ENCODE results near the gene TGM2. TPM values are rescaled to one million over a fixed set of nuclear protein-coding genes. Genes with fewer than 3 reads are reported as not detected.

TGM2 gene
- total RNA-seq, 1 donor from 2014 or later, result 135 TPM

- H3K27me3 ChIP-seq (ENCODE audit: control insufficient read depth, insufficient read depth, low read length), result no peaks in the 10 kb centered on the region
- DNase-seq (ENCODE audit: low read depth), result no peak
- TF ChIP-seq, protein P1, sequence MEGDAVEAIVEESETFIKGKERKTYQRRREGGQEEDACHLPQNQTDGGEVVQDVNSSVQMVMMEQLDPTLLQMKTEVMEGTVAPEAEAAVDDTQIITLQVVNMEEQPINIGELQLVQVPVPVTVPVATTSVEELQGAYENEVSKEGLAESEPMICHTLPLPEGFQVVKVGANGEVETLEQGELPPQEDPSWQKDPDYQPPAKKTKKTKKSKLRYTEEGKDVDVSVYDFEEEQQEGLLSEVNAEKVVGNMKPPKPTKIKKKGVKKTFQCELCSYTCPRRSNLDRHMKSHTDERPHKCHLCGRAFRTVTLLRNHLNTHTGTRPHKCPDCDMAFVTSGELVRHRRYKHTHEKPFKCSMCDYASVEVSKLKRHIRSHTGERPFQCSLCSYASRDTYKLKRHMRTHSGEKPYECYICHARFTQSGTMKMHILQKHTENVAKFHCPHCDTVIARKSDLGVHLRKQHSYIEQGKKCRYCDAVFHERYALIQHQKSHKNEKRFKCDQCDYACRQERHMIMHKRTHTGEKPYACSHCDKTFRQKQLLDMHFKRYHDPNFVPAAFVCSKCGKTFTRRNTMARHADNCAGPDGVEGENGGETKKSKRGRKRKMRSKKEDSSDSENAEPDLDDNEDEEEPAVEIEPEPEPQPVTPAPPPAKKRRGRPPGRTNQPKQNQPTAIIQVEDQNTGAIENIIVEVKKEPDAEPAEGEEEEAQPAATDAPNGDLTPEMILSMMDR (IDR thresholded peaks at IDR 0.05; ENCODE audit: insufficient read depth, low read length, poor library complexity, severe bottlenecking), result no peak
- H3K4me3 ChIP-seq (ENCODE audit: low read depth, low read length), result no peak overlapping the region
- no peaks in the 10 kb centered on the region for H3K36me3 ChIP-seq (ENCODE audit: control insufficient read depth, insufficient read depth, low read length)
Observed at GRCh38 chr20:38130687-38131587, 34.1 kb downstream of the TGM2 start.

DNA sequence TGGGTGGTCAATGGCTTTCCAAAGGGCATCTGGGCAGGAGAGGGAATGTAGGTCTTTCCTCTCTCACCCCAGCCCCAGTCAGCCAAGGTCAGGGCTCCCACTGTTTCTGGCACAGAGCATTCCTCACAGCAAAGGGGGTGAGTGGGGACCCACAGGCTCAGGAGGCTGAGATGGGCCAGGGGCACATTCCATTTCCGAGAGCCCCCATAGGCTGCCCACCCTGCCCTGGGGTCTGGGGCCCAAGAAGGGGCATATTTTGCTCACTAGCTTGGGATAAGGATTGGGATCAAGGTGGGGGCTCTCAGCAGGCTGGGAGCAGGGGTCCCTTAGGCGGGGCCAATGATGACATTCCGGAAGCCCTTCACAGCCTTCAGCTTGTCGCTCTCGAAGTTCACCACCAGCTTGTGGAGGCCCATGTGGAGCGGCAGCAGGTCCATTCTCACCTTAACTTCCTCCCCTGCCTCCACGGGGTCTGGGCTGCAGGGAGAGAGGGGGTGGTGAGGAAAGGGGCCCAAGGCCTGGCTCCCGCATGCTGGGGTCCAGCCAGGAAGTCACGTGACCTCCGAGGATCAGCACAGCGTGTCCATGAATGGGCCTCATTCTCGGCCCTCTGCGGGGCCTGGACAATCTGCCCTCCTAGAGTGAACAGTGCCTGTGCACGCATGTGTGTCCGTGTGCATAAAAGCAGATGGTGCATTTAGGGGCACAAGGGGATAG is 35.0 kb downstream of the TGM2 start:
- TF ChIP-seq, protein P1 (IDR thresholded peaks at IDR 0.05; ENCODE audit: insufficient read depth, low read length, poor library complexity, severe bottlenecking), result no peak
- Histone ChIP-seq H3K36me3 (ENCODE audit: control insufficient read depth, insufficient read depth, low read length) (no peaks in the 10 kb centered on the region), H3K27me3 (ENCODE audit: control insufficient read depth, insufficient read depth, low read length) (no peaks in the 10 kb centered on the region), H3K4me3 (ENCODE audit: low read depth, low read length) (no peak overlapping the region)
- DNase-seq (ENCODE audit: low read depth), result no peak

DNA sequence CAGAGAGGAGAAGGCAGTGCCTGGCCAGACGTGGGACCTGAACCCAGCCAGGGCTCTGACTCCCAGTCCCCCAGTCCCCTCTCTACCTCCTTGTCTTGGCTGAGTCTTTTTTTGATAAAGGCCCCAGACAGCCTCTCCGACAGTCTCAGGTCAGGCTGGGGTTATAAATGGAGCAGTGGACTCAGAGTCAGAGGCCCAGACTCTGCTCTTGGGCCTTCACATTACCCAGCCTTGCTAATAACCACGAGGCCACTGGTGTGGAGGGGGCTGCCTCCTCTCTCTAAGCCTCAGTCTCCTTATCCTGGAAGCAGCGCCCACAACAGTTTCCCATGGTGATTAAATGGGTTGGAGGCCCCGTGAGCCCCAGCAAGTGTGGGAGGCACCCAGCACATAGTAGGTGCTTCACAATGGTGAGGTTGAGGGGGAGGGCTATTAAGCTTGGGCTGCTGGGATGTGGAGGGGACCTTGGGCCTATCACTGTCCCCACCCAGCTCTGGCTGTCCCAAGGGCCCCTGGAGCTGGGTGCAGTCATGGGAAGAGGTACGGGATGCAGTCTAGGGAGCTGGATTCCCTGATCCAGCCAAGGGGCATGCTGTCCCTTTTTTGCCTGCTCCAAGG is 35.7 kb downstream of the TGM2 start:
- Histone ChIP-seq H3K36me3 (ENCODE audit: control insufficient read depth, insufficient read depth, low read length) (no peaks in the 10 kb centered on the region), H3K4me3 (ENCODE audit: low read depth, low read length) (no peak overlapping the region), H3K27me3 (ENCODE audit: control insufficient read depth, insufficient read depth, low read length) (no peaks in the 10 kb centered on the region)
- DNase-seq (ENCODE audit: low read depth), result no peak
- TF ChIP-seq, protein P1 (IDR thresholded peaks at IDR 0.05; ENCODE audit: insufficient read depth, low read length, poor library complexity, severe bottlenecking), result no peak

DNA sequence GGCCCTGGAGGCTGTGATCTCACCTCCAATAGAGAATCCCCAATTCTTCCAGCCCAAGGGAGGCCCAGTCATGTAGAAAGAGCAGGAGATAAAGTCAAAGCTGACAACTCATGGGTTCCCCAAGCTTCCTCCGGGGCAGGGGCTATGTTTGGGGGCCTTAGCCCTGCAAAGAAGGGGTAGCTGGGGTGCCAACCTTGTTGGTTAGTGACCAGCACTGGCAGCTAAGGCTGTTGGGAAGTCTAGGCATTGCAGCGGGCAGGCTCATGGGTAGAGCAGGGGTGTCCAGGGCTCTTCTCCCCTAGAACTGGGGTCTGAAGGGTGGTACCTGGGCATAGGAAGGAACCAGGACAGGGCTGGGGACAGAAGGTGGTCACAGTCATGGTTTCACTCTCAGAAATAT is 36.4 kb downstream of the TGM2 start:
- TF ChIP-seq, protein P1 (IDR thresholded peaks at IDR 0.05; ENCODE audit: insufficient read depth, low read length, poor library complexity, severe bottlenecking), result no peak
- H3K36me3 ChIP-seq (ENCODE audit: control insufficient read depth, insufficient read depth, low read length), result no peaks in the 10 kb centered on the region
- no peaks in the 10 kb centered on the region for H3K27me3 ChIP-seq (ENCODE audit: control insufficient read depth, insufficient read depth, low read length)
- no peak overlapping the region for H3K4me3 ChIP-seq (ENCODE audit: low read depth, low read length)
- no peak for DNase-seq (ENCODE audit: low read depth)

- no peaks in the 10 kb centered on the region for H3K27me3 ChIP-seq (ENCODE audit: control insufficient read depth, insufficient read depth, low read length)
- no peak overlapping the region for H3K4me3 ChIP-seq (ENCODE audit: low read depth, low read length)
- DNase-seq (ENCODE audit: low read depth), result no peak
- H3K36me3 ChIP-seq (ENCODE audit: control insufficient read depth, insufficient read depth, low read length), result no peaks in the 10 kb centered on the region
- TF ChIP-seq, protein P1 (IDR thresholded peaks at IDR 0.05; ENCODE audit: insufficient read depth, low read length, poor library complexity, severe bottlenecking), result no peak
Observed at GRCh38 chr20:38127920-38128528, 37.0 kb downstream of the TGM2 start.

Measured in kidney epithelial cell (primary cell).